ENCODE results near the gene S100A5.
"Not testable (repeated sequence)": the region's sequence is repeated elsewhere in the genome, so short reads cannot be mapped to it uniquely, and the experiment has no call there.

The S100A5 gene

DNA sequence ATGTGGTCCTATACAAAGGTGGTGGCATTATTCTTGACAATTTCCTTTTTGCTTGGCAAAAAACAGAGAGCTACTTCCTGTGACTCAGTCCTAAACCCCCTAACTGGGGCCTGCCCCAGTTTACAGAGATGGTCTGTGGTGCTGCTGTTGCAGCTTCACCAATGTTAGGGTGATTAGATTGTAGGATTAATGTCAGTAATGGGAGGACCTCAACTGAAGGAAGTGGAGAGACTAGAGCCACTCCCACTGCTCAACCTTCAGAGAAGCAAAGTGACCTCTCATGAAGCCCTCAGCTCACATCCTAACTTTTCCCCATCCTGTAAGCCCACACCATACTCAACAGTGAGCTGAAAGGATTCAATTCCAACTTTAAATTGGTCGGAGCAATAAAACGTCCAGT is 8.6 kb downstream of the S100A5 start:
- no peak for DNase-seq

GRCh38 chr1:153531638-153532037 is 9.1 kb downstream of the S100A5 start:
- DNase-seq = no peak

GRCh38 chr1:153527683-153528040 is 13.1 kb downstream of the S100A5 start:
- no peak for DNase-seq

- DNase-seq = no peak
Observed at GRCh38 chr1:153527023-153527682, 13.6 kb downstream of the S100A5 start.

DNA sequence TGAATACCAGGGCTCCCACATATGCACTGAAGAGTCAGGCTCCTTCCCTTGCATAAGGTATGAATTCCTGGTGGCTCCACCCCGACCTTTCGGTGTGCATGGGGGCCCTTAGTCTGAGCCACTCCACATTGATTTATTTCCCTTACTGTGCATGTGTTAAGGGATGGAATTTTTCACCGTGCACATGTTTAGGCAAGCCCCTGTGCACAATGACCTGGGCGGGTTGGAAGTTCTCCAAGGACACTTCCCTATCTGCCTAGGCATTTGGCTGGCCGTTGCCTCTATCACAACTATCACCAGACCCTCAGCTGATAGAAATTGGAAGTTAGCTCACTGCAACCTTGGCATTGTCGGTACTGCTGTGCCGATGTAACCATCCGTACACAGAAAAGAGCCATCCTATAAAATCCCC is 14.6 kb downstream of the S100A5 start:
- DNase-seq = no peak

DNA sequence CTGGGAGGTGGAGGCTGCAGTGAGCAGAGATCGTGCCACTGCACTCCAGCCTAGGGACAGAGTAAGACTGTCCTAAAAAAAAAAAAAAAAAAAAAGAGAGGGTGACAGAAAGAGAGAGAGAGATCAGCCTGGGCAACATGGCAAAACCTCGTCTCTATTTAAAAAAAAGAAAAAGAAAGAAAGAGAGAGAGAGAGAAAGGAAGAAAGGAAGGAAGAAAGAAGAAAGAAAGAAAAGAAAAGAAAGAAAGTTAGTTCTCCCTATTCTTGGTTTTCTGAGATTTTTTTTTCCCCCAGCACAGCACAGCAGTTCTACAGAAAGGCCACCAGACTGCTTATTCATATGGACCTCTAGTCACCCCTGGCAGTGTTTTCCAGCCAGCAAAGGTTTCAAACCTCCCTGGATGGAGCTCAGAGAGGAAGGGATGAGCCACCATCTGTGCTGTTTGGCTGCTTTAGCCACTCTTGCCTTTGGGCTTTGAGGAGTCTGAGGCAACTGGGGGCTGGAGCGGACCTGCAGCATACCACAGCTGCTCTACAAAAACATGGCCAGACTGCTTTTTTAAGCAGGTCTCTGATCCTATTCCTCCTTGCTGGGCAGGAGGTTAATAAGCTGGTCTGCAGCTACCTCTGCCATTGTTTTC is 15.5 kb downstream of the S100A5 start:
- no peak for DNase-seq

GRCh38 chr1:153522353-153523048 is 18.2 kb downstream of the S100A5 start:
- DNase-seq = not testable (repeated sequence)

DNA sequence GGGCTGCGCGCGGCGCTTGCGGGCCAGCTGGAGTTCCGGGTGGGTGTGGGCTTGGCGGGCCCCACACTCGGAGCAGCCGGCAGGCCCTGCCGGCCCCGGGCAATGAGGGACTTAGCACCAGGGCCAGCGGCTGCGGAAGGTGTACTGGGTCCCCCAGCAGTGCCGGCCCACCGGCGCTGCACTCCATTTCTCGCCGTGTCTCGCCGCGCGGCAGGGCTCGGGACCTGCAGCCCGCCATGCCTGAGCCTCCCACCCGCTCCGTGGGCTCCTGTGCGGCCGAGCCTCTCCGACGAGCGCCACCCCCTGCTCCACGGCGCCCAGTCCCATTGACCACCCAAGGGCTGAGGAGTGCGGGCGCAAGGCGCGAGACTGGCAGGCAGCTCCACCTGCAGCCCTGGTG is 18.9 kb downstream of the S100A5 start:
- not testable (repeated sequence) for DNase-seq

DNA sequence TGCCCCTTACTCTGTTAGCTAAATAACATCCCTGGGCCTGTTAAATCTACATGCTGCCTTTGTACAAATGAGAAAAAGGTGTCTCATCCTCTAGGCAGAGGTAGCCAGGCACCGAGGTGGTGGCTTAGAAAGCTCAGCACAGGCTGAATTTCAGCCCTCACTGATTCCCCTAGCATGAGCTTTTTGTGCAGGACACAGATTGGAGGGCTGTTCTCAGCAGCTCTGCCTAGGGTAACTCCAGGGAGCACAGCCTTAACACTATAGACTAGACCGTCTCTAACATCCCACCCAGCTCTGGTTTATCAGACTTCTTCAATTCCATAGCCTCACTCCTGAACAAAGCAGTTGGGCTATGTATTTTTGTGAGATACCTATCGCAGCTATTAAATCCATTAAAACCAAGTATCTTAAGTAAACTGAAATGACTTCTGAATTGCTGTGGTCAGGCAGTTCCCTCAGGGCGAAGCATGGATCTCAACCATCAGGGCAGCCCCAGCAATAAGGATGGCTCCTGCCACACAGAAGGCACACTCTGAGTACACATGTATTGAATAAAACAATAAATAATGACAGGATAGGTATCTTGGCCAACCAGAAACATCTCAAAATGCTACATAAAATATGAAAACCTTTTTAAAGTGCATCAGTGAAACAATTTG is 19.8 kb downstream of the S100A5 start:
- DNase-seq = no peak

DNA sequence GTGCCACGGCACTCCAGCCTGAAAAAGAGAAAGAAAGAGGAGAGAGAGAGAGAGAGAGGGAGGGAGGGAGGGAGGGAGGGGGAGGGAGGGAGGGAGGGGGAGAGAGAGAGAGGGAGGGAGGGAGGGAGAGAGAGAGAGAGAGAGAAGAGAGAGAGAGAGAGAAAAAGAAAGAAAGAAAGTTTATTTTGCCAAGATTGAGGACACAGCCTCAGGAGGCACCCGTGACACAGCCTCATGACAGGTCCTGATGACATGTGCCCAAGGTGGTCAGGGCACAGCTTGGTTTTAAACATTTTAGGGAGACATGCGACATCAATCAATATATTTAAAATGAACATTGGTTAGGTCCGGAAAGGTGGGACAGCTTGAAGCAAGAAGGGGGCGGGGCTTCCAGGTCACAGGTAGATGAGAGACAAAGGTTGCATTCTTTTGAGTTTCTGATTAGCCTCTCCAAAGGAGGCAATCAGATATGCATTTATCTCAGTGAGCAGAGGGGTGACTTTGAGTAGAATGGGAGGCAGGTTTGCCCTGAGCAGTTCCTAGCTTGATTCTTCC is 20.5 kb downstream of the S100A5 start:
- DNase-seq = not testable (repeated sequence)

- no peak for DNase-seq
Observed at GRCh38 chr1:153519242-153519641, 21.5 kb downstream of the S100A5 start.

GRCh38 chr1:153515504-153516394 is 25.0 kb downstream of the S100A5 start:
- no peak for DNase-seq

- no peak for DNase-seq
Observed at GRCh38 chr1:153513666-153514065, 27.1 kb downstream of the S100A5 start.

GRCh38 chr1:153513023-153513422 is 27.7 kb downstream of the S100A5 start:
- no peak for DNase-seq

GRCh38 chr1:153510984-153511410 is 29.7 kb downstream of the S100A5 start:
- peak; percentile 87 for DNase-seq

GRCh38 chr1:153509729-153510354 is 30.9 kb downstream of the S100A5 start:
- no peak for DNase-seq

DNA sequence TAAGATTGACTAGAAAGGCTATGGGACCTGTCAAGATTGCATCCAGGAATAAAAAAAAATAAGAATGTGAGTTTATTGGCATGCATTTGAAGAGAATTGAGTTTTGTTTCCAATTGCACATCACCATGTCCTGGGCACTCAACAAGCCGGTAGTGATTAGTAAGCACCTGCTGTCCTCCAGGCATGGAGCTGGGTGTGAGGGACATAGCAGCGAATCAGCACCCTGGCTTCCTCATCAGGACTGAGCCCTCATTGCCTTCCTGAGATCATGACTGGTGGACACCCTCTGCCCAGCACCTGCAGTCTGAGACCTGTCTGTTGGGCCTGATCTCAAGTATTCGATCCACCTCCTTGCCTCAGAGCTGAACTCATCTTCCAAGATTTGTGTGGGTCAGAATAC is 31.7 kb downstream of the S100A5 start:
- DNase-seq = no peak

GRCh38 chr1:153507926-153508583 is 32.7 kb downstream of the S100A5 start:
- no peak for DNase-seq

DNA sequence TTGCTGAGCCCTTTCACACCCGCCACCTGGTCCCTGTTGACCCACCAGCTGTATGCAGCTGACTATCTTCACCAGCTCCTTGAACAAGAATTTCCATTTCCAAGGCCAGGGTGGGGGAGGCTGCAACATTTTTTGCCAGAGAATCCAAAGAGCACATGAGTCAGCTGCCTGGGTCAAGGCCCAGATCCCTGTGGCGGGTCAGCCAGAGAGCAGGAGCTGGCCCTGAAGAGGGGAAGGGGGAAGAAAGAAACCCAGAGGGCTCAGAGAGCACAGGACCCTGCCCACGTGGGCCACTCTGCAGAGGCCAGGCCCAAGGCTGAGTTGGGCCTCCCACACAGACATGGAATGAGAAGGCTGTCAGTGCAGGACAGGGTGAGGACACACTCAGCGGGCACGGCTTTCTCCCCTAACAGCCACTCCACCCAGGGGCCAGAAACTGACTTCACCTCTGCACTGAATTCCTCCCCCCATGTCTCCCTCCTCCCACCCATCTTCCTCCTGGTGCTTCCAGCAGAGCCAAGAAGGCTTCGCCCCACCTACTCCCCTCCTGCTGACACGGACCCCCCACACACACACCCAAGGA is 33.8 kb downstream of the S100A5 start:
- DNase-seq = peak; percentile 94

- no peak for DNase-seq
Observed at GRCh38 chr1:153506386-153506785, 34.3 kb downstream of the S100A5 start.

DNA sequence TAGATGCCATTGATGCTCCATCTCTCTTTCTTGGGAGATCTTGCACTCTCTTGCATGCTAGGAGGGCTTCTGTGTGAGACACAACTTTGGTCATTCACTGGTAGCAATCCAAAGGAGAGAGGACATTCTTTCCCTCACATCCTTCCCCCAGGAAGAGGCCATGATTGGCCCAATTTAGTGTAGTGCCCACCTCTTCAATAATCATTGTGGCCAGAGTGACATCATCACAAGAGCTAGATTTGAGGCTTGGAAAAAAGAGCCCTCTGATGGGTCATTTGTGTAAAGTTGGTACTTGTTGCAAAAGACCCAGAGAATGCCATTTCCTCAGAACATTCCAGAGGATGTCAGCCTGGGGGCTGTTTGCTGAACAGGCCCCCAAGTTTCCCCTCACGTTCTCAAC is 35.2 kb downstream of the S100A5 start:
- DNase-seq = no peak
